OCI-LY7 (cell line): ENCODE data around the gene ARGLU1. TPM values are rescaled to one million over a fixed set of nuclear protein-coding genes. Genes with fewer than 3 reads are reported as not detected.

Source experiments
- BruUV-seq: library from RNA; stranded (reverse); fragments of 400-500 nt; replicated peaks from 2 replicates; lab custom pipeline; 2021; lab: Mats Ljungman, UMichigan
- CTCF ChIA-PET: fragments of 300-600 bp; sonication (Branson Sonifier 250); formaldehyde crosslinking; loops from one replicate; lab custom pipeline; 2022; ENCODE audit warnings: antibody characterized with exemption; ENCODE audit not compliant: unreplicated experiment; lab: Charles Lee
- POLR2A ChIA-PET: fragments of 300-600 bp; sonication (Branson Sonifier 250); formaldehyde crosslinking; loops from one replicate; lab custom pipeline; 2022; ENCODE audit warnings: antibody characterized with exemption; lab: Charles Lee
- DNase-seq: peaks from one replicate; pipeline ENCODE4 v3.0.0-alpha.2; 2015; ENCODE audit warnings: low spot score
- H2AFZ ChIP-seq: fragments of 200-600 bp; sonication (generic), shearing (Covaris generic); 2 replicates; pipeline ENCODE4 v1.6.1; 2014; ENCODE audit warnings: mild to moderate bottlenecking, antibody characterized with exemption, low read length, moderate library complexity
- H3K27ac ChIP-seq: fragments of 200-600 bp; sonication (generic); 2 replicates; pipeline ENCODE4 v1.5.1; 2014; ENCODE audit warnings: mixed run types, low read depth, mild to moderate bottlenecking, moderate library complexity, low read length, inconsistent platforms; ENCODE audit not compliant: poor library complexity, severe bottlenecking
- H3K36me3 ChIP-seq: fragments of 200-600 bp; sonication (generic); 2 replicates; pipeline ENCODE4 v1.6.1; 2014; ENCODE audit warnings: mild to moderate bottlenecking, antibody characterized with exemption, low read length, moderate library complexity, mixed read lengths; ENCODE audit not compliant: insufficient read depth
- H3K4me1 ChIP-seq: fragments of 200-600 bp; sonication (generic); 2 replicates; pipeline ENCODE4 v1.5.1; 2014; ENCODE audit warnings: mild to moderate bottlenecking, low read length; ENCODE audit not compliant: insufficient read depth, poor library complexity, severe bottlenecking
- H3K4me2 ChIP-seq: fragments of 200-600 bp; sonication (generic); 2 replicates; pipeline ENCODE4 v1.6.1; 2014; ENCODE audit warnings: mild to moderate bottlenecking, low read length
- H3K4me3 ChIP-seq: fragments of 200-600 bp; sonication (generic); 2 replicates; pipeline ENCODE4 v1.5.1; 2014; ENCODE audit warnings: mild to moderate bottlenecking, low read depth, low read length; ENCODE audit not compliant: poor library complexity, severe bottlenecking
- H3K79me2 ChIP-seq: fragments of 200-600 bp; sonication (generic); 2 replicates; pipeline ENCODE4 v1.6.1; 2016; ENCODE audit warnings: low read depth, mild to moderate bottlenecking, low read length, moderate library complexity, mixed read lengths; ENCODE audit not compliant: insufficient read depth
- H3K9me2 ChIP-seq: fragments of 200-600 bp; sonication (generic); 2 replicates; pipeline ENCODE4 v1.6.1; 2016; ENCODE audit warnings: mild to moderate bottlenecking, low read length, mixed read lengths; ENCODE audit not compliant: insufficient read depth
- H3K9me3 ChIP-seq: fragments of 200-600 bp; sonication (generic); 2 replicates; pipeline ENCODE4 v1.6.1; 2014; ENCODE audit warnings: mild to moderate bottlenecking, mixed run types, low read length, mixed read lengths
- H4K20me1 ChIP-seq: fragments of 200-600 bp; sonication (generic); 2 replicates; pipeline ENCODE4 v1.6.1; 2014; ENCODE audit warnings: mild to moderate bottlenecking, antibody characterized with exemption, low read length, moderate library complexity, mixed read lengths; ENCODE audit not compliant: insufficient read depth
- EZH2phosphoT487 ChIP-seq: fragments of 200-600 bp; sonication (generic); IDR thresholded peaks from 2 replicates; pipeline ENCODE4 v1.6.1; 2018; ENCODE audit warnings: low read depth, borderline replicate concordance, mild to moderate bottlenecking, mixed run types, antibody characterized with exemption, low read length, moderate library complexity, mixed read lengths
- intact Hi-C: fragments of 100-400 bp; cut with micrococcal nuclease; formaldehyde crosslinking; loops from one replicate; pipeline ENCODE4 v1.10.0; 2022; ENCODE audit not compliant: unreplicated experiment
- total RNA-seq, 2 experiments: library from RNA; depleted of rRNA in 1 of 2; stranded (reverse); fragments of >200 nt in 1 of 2; shearing (Covaris generic) in 1 of 2; gene quantifications; 2 replicates each; pipeline ENCODE4 v1.2.3, GENCODE V29; 2014 to 2022
- TF ChIP-seq, protein P1 (sequence below): fragments of 200-600 bp; sonication (generic); conservative IDR thresholded peaks from 2 replicates; pipeline ENCODE4 v1.5.1; 2014; ENCODE audit warnings: mild to moderate bottlenecking, antibody characterized with exemption, low read length, moderate library complexity, mixed read lengths

ARGLU1 gene
- total RNA-seq, 2 experiments from 2014 or later: 71.6 to 71.9 TPM

DNA sequence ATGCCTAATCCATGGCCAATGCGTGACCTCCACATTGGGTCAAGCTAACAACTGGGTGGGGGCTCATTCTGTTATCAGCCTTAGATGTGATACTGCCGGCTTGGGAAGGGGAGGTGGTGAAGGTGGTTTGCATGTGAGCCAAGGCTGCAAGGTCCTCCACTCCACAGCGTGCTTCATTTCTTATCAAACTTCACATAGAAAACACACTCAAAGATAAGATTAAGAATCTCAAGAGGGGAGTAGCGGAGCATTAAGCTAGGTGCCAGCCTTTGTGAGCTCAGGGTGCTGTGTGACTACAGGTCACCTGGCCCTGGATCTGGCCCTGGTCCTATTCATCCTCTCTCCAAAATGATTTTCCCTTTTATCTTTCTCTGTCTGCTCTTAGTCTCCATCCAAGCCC, 13.3 kb upstream of the ARGLU1 start:
- Histone ChIP-seq H3K79me2 (no peaks in the 10 kb centered on the region), H3K4me1 (no peaks in the 10 kb centered on the region), H3K36me3 (no peaks in the 10 kb centered on the region), H3K4me3 (no peak overlapping the region), H4K20me1 (no peaks in the 10 kb centered on the region), H2AFZ (no peak overlapping the region), H3K9me3 (no peaks in the 10 kb centered on the region), H3K27ac (no peak overlapping the region), H3K9me2 (no peaks in the 10 kb centered on the region), H3K4me2 (no peak overlapping the region)
- TF ChIP-seq, protein P1, sequence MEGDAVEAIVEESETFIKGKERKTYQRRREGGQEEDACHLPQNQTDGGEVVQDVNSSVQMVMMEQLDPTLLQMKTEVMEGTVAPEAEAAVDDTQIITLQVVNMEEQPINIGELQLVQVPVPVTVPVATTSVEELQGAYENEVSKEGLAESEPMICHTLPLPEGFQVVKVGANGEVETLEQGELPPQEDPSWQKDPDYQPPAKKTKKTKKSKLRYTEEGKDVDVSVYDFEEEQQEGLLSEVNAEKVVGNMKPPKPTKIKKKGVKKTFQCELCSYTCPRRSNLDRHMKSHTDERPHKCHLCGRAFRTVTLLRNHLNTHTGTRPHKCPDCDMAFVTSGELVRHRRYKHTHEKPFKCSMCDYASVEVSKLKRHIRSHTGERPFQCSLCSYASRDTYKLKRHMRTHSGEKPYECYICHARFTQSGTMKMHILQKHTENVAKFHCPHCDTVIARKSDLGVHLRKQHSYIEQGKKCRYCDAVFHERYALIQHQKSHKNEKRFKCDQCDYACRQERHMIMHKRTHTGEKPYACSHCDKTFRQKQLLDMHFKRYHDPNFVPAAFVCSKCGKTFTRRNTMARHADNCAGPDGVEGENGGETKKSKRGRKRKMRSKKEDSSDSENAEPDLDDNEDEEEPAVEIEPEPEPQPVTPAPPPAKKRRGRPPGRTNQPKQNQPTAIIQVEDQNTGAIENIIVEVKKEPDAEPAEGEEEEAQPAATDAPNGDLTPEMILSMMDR: no peak
- no peak for TF ChIP-seq EZH2phosphoT487
- ChIA-PET POLR2A (no interaction called here), CTCF (interaction anchor here (0.6 kb wide), 1 partner anchor 40 kb away, joined by 3 read pairs; no protein-coding TSS in a partner anchor)
- no TSS peak for BruUV-seq
- no peak for DNase-seq
- intact Hi-C loops: no loop called here

DNA sequence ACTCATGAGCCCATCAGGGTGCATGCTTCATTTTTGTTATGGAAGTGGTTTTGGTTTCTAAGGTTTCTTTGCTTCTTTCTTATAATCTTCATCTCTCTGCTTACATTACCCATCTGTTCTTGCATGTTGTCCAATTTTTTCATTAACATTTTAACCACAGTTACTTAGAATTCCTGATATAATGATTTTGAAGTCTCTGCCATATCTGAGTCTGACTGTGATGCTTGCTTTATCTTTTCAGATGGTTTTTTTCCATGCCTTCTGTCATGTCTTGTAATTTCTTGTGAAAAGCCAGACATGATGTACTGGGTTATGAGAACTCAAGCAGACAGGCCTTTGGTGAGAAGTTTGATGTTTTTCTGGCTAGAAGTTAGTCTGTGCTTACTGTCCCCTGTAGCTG, 8.0 kb upstream of the ARGLU1 start:
- BruUV-seq: no TSS peak
- intact Hi-C loops: no loop called here
- TF ChIP-seq, protein P1: no peak
- TF ChIP-seq EZH2phosphoT487: no peak
- POLR2A ChIA-PET: no interaction called here
- Histone ChIP-seq H3K79me2 (no peaks in the 10 kb centered on the region), H4K20me1 (no peaks in the 10 kb centered on the region), H3K9me3 (no peaks in the 10 kb centered on the region), H3K4me1 (no peaks in the 10 kb centered on the region), H3K4me2 (no peak overlapping the region), H3K9me2 (no peaks in the 10 kb centered on the region), H2AFZ (no peak overlapping the region), H3K4me3 (no peak overlapping the region), H3K27ac (no peak overlapping the region), H3K36me3 (no peaks in the 10 kb centered on the region)
- CTCF ChIA-PET: no interaction called here
- DNase-seq: no peak

DNA sequence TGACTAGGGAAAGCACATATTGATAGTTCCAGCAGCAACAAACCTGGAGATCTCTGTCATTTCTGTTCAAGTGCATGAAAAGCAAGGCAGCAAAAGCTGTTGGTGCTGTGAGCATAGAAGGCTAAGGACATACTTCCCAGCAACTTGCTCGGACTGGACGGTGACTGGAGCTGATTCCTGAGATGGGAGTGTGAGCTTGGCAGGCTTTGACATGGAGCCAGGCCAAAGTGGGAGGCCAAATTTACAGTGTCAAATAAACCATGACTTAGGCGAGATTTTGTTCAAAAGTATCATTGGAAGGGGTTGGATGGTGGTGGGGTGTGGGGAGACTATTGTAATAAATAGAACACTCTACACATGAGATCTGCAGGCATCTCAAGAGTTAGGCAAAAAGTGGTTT, 5.9 kb upstream of the ARGLU1 start:
- no peak for TF ChIP-seq EZH2phosphoT487
- intact Hi-C loops: no loop called here

More for the DNA sequence above, 5.9 kb upstream of the ARGLU1 start:
- no peaks in the 10 kb centered on the region; the same call in 1 of the 2 replicates for H3K9me3 ChIP-seq
- ChIA-PET POLR2A (no interaction called here), CTCF (no interaction called here)
- no peak for DNase-seq
- H3K79me2 ChIP-seq: no peaks in the 10 kb centered on the region
- H3K4me2 ChIP-seq: no peak overlapping the region
- no peaks in the 10 kb centered on the region for H3K9me2 ChIP-seq
- no TSS peak for BruUV-seq
- H4K20me1 ChIP-seq: no peaks in the 10 kb centered on the region
- no peak overlapping the region for H3K27ac ChIP-seq
- H2AFZ ChIP-seq: no peak overlapping the region
- no peaks in the 10 kb centered on the region; the same call in 1 of the 2 replicates for H3K36me3 ChIP-seq
- peaks cover 3% of the 10 kb centered on the region for H3K4me1 ChIP-seq
- H3K4me3 ChIP-seq: no peak overlapping the region
